Measurements from ENCODE around the gene ADCY6. TPM values are rescaled to one million over a fixed set of nuclear protein-coding genes. Genes with fewer than 3 reads are reported as not detected.
"Not testable (repeated sequence)": the region's sequence is repeated elsewhere in the genome, so short reads cannot be mapped to it uniquely, and the experiment has no call there.

Gene ADCY6
- polyA plus RNA-seq, 4 donors: 71.7 to 103 (median 80.4) TPM

DNA sequence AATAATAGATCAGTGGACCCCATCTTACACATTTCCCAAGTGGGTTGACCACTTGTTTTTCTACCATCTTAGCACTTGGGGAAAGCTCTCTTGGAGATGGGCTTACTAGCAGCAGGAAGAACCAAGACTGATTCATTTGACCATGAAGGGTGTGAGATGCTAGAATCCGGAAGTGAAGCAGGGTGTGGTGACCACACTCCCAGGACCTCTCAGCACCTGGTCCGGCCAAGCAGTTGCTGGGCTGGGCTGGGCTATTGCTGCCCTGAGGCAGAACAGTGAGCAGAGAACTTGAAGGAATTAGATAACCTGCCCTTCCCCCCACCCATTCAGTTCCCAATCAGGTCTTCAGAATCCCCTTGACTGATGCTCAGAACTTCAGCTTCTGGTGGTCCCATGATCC, 24.4 kb downstream of the ADCY6 start:
- no peak for DNase-seq (ENCODE audit: low read depth in 4 of 4, low spot score in 3 of 4)

DNA sequence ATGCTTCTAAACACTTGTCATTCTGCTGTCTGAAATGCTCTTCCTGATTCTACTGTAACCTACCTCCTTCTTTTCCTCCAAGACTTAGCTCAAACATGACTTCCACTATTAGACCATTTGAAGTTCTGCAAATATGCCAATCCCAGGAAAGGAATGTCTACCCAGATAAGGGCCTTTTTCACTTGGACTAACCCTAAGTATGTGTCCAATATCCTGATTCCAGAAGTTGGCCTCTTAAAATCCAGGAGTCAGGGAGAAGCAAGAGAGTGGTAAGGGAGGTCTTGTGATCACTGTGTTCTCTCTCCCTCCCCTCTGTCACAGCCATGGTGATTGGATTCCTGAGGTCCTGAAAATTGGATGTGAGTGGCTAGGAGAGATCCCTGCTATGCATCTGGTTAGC, 30.2 kb downstream of the ADCY6 start:
- DNase-seq (ENCODE audit: low read depth in 4 of 4, low spot score in 3 of 4): no peak

DNA sequence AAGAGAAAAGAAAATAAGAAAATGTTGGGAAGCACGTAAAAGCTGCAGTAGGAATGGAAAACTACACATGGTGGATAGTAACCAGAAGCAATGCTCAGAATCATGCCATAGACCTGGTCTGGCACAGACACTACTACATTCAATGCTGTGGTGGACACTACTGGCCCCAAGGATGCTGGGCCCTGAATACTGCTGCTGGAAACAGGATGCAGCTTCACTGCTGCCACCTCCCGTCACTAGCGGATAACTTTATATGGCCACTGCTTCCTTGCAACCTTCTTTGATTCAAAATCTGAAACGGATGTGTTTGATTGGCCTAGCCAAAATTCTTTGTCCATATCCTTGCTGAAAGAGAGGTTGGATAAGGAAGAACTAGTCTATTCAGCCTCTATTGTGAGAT, 30.7 kb downstream of the ADCY6 start:
- DNase-seq (ENCODE audit: low read depth in 4 of 4, low spot score in 3 of 4): no peak

DNA sequence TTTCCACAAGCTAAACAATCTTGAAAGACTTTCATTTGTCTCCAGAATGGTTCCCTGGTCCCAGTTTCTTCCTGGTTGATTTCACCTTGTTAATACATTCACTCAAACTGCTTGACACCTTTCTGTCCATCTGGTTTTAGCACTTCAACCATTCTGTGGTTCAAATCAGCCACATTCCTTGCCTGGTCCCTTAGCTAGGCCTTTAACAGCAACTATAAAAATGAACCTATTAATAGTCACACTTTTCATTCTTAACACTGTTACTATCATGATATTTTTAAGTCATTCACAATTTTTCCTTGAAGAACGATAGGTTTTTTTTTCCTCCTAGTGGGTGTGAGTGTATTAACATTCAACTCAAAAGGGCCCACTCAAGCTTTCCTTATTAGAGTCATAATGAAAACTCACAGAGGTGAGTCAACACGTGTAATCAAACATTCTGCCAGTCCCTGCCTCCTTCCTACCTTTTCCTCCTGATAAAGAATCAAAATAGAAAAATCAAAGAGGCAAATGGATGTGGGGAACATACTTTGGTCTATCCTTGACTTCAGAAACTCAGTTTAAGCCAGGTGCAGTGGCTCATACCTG, 38.0 kb downstream of the ADCY6 start:
- no peak for DNase-seq (ENCODE audit: low read depth in 4 of 4, low spot score in 3 of 4)

DNA sequence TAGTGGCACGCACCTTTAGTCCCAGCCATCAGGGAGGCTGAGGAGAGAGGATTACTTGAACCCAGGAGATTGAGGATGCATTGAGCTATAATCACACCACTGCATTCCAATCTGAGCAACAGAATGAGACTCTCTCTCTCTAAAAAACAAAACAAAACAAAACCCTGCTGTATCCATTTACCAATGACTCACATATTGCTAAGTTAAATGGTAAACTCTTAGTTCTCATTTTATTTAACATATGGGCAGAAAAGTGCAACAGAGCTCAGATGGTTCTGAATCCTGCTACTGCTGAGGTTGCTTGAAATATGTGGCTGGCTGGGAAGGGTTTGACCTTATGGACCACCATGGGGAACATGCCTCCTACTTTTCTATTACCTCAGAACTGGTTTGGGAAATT, 38.7 kb downstream of the ADCY6 start:
- no peak for DNase-seq (ENCODE audit: low read depth in 4 of 4, low spot score in 3 of 4)

DNA sequence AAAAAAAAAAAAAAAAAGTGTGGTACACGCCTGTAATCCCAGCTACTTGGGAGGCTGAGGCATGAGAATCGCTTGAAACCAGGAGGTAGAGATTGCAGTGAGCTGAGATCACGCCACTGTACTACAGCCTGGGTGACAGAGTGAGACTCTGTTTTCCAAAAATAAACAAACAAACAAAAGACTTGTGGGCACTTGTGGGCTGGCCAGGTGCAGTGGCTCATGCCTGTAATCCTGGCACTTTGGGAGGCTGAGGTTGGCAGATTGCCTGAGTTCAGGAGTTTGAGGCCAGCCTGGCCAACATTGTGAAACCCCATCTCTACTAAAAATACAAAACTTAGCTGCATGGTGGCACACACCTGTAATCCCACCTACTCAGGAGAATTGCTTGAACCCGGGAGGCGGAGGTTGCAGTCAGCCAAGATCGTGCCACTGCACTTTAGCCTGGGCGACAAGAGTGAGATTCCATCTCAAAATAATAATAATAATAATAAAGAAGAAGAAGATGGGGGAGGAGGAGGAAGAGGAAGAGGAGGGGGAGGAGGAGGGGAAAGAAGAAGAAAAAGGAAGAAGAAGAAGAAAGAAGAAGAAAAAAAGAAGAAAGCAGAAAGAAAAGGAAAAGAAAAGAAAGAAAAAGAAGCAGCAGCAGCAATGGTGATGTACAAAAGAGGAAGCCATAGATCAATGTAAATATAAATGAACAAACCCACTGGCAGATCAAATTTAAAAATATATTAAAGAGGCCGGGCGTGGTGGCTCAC, 44.5 kb downstream of the ADCY6 start:
- no peak for DNase-seq (ENCODE audit: low read depth in 4 of 4, low spot score in 3 of 4)

DNA sequence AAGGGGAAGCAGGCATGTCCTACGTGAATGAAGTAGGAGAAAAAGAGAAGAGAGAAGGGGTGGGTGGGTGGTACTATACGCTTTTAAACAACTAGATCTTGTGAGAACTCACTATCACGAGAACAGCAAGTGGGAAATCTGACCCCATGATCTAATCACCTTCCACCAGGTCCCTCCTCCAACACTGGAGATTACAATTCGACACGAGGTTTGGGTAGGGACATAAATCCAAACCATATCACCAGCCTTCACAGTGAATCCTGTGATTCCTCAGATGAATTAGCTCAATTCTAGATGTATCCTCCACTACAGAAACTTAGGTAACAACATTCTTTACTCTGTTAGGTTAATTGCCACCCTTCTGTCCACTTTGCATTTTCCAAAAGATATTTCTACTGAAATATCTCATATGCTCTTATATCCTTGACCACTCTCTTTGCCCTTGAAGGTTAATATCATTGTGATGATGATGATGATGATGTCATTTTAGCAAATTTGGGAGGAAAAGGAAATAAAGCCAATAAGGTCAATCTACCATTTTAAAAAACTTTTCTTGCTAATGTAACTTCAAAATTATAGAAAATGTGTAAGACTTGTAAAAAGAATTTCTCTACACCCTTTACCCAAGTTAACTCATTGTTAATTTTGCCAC, 49.1 kb downstream of the ADCY6 start:
- no peak for DNase-seq (ENCODE audit: low read depth in 4 of 4, low spot score in 3 of 4)

DNA sequence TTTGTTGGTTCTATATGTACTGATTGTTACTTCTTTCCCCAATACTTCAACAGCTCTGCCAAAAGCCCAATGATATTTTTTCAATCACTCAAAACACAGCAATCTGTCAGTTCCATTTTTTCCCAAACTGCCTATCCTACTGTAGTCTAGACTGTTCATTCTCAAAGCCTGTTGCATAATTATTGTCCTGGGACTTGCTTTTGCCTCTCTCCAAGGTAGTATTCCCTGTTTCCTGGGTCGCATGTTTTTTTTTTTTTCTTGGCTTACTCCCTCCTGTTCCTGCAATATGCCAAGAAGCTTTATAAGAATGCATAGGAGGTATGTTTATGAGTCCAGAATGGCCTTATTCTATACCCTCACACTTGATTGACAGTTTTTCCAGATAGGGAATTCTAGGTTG, 52.4 kb downstream of the ADCY6 start:
- DNase-seq (ENCODE audit: low read depth in 4 of 4, low spot score in 3 of 4): no peak

DNA sequence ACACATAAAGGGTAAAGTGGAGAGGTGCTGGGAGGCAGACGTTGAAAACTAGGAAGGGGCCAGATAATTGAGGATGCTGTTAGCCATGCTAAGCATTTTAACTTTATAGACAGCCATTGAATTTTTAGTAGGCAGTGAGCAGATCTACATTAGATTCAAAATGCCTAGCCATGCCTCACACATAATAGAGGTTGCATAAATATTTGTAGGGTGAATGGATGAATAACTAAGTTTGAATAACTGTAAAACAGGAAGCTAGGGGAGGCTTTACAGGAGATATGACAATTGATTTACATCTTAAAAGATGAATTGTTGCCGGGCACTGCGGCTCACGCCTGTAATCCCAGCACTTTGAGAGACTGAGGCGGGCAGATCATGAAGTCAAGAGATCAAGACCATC, 60.1 kb downstream of the ADCY6 start:
- DNase-seq (ENCODE audit: low read depth in 4 of 4, low spot score in 3 of 4): no peak

DNA sequence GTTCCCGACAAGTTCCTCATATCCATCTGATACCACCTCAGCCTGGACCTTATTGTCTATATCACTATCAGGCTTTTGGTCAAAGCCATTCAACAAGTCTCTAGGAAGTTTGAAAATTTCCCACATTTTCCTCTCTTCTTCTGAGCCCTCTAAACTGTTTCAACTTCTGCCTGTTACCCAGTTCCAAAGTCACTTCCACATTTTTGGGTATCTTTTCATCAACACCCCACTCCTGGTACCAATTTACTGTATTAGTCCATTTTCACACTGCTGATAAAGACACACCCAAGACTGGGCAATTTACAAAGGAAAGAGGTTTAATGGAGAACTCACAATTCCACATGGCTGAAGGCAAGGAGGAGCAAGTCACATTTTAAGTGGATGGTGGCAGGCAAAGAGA, 68.2 kb downstream of the ADCY6 start:
- not testable (repeated sequence) for DNase-seq (ENCODE audit: low read depth in 4 of 4, low spot score in 3 of 4)

DNA sequence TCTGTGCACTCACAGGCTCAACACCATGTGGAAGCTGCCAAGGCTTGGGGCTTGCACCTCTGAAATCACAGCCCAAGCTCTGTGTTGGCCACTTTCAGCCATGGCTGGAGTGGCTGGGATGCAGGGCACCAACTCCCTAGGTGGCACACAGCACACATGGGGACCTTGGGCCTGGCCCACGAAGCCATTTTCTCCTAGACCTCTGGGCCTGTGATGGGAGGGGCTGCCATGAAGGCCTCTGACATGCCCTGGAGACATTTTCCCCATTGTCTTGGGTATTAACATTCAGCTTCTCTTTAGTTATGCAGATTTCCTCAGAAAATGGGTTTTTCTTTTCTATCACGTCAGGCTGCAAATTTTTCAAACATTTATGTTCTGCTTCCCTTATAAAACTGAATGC, 68.7 kb downstream of the ADCY6 start:
- DNase-seq (ENCODE audit: low read depth in 4 of 4, low spot score in 3 of 4): not testable (repeated sequence)

DNA sequence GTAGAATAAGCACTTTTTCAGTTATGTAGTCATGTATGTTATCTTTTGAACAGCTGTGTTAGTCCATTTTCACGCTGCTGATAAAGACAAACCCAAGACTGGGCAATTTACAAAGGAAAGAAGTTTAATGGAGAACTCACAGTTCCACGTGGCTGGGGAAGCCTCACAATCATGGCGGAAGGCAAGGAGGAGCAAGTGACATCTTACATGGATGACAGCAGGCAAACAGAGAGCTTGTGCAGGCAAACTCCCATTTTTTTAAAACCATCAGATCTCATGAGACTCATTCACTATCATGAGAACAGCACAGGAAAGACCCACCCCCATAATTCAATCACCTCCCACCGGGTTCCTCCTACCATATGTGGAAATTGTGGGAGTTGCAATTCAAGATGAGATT, 69.9 kb downstream of the ADCY6 start:
- not testable (repeated sequence) for DNase-seq (ENCODE audit: low read depth in 4 of 4, low spot score in 3 of 4)

DNA sequence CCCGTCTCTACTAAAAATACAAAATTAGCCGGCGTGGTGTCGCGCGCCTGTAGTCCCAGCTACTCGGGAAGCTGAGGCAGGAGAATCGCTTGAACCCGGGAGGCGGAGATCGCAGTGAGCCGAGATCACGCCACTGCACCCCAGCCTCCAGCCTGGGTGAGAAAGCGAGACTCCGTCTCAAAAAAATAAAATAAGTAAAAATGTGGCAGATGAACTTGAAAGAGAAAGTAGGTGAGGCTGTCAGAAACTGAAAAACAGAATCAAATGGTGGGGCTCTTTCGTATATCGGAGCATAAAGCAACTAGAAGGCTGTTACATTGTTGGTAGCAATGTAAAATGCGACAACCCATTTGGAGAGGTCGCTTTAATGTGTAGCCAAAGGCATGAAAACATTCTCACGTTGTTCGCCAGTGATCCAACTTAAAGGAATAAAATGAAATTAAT, 71.6 kb downstream of the ADCY6 start:
- DNase-seq (ENCODE audit: low read depth in 4 of 4, low spot score in 3 of 4): peak in 1 of 4 donors; percentile 5

DNA sequence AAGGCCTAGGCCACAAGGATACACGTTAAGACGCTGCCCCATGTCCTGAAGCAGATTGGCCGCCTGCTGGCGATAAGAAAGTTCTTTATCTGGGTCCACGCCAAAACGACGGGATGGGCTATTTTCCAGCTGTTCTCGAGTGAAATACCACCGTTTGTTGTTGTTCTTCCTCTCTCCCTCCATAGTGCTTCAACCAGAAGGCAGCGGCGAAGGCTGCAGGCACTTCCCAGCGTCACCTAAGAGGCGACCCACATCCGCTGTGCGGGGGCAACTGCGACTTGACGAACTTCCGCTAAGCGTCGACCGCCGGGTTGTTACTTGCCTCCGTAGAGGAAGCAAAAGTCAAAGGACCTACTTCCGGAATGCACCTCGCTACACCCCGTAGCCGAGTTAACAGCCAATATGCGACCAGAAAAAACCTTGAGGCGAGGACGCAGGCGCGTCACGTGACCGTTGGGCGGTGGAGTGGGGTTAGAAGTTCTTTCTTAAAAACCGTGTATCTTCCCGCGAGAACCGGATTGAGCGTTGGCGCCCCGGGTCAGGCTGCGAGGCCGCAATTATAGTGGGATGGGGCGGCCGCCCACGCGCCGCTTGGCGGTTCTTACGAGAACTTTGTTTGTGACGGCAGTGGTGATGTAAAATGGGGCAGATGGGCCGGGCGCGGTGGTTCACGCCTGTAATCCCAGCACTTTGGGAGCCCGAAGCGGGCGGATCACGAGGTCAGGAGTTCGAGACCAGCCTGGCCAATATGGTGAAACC, 72.2 kb downstream of the ADCY6 start, which contains the start of gene CCNT1:
TSS of gene CCNT1 (minus strand) at position 215 of the 759 bp plus-strand sequence. CDS start at position 183, 32 bp downstream.
- peak; percentile 97 to 99 (median 99) for DNase-seq (ENCODE audit: low read depth in 4 of 4, low spot score in 3 of 4)

Other genes starting within 250 kb of the ADCY6 start
- not detected for gene LALBA, start 219.0 kb downstream of the ADCY6 start, polyA plus RNA-seq (ENCODE audit: insufficient read length in 4 of 4)
- gene KANSL2, start 106.9 kb downstream of the ADCY6 start, polyA plus RNA-seq (ENCODE audit: insufficient read length in 4 of 4): 10 to 100 TPM; 33.6 to 57.1 (median 50.9) TPM
- 10 to 100 TPM; 26.9 to 31.6 (median 30.7) TPM for gene CCNT1, start 72.4 kb downstream of the ADCY6 start, polyA plus RNA-seq (ENCODE audit: insufficient read length in 4 of 4)
- gene CACNB3, start 29.4 kb upstream of the ADCY6 start, polyA plus RNA-seq (ENCODE audit: insufficient read length in 4 of 4): 10 to 100 TPM; 45.6 to 98.8 (median 62.3) TPM
- gene DDX23, start 63.1 kb upstream of the ADCY6 start, polyA plus RNA-seq (ENCODE audit: insufficient read length in 4 of 4): 100 to 1,000 TPM in 2 of 4 donors, 10 to 100 TPM in 2; 86.1 to 106 (median 102) TPM
- gene RND1, start 76.8 kb upstream of the ADCY6 start, polyA plus RNA-seq (ENCODE audit: insufficient read length in 4 of 4): 1 to 10 TPM; 2.5 to 6.0 (median 3.0) TPM
- gene FKBP11, start 136.4 kb upstream of the ADCY6 start, polyA plus RNA-seq (ENCODE audit: insufficient read length in 4 of 4): 10 to 100 TPM; 11.6 to 44.7 (median 17.2) TPM
- gene ARF3, start 168.4 kb upstream of the ADCY6 start, polyA plus RNA-seq (ENCODE audit: insufficient read length in 4 of 4): 100 to 1,000 TPM in 3 of 4 donors, 10 to 100 TPM in 1; 96.2 to 138 (median 130) TPM
- gene WNT10B, start 182.6 kb upstream of the ADCY6 start, polyA plus RNA-seq (ENCODE audit: insufficient read length in 4 of 4): 1 to 10 TPM in 1 of 4 donors, under 1 TPM in 3; 0.11 to 4.4 (median 0.31) TPM
- gene WNT1, start 189.2 kb upstream of the ADCY6 start, polyA plus RNA-seq (ENCODE audit: insufficient read length in 4 of 4): not detected
- gene DDN, start 210.3 kb upstream of the ADCY6 start, polyA plus RNA-seq (ENCODE audit: insufficient read length in 4 of 4): 10 to 100 TPM in 3 of 4 donors, 1 to 10 TPM in 1; 1.2 to 83.4 (median 74.8) TPM
- gene PRKAG1, start 229.7 kb upstream of the ADCY6 start, polyA plus RNA-seq (ENCODE audit: insufficient read length in 4 of 4): 10 to 100 TPM; 59.6 to 82.0 (median 78.1) TPM